HCT116 (cell line): Measurements from ENCODE around the gene DAPK2. TPM values are rescaled to one million over a fixed set of nuclear protein-coding genes. Genes with fewer than 3 reads are reported as not detected.

Source experiments
- ATAC-seq: fragments of 200-7000 bp; cut with Tn5 transposase; 2 replicates; pipeline ENCODE4 v1.9.1; 2020; ENCODE audit warnings: mild to moderate bottlenecking, moderate library complexity
- BruUV-seq: library from RNA; stranded (reverse); fragments of 400-500 nt; replicated peaks from 2 replicates; lab custom pipeline; 2021; lab: Mats Ljungman, UMichigan
- CTCF ChIA-PET: fragments of 300-600 bp; sonication (Branson Sonifier 250); formaldehyde crosslinking; loops from one replicate; lab custom pipeline; 2021; ENCODE audit warnings: antibody characterized with exemption; lab: Charles Lee
- POLR2A ChIA-PET: fragments of 300-600, 350-600 bp; sonication (Branson Sonifier 250); formaldehyde crosslinking; loops from one replicate; lab custom pipeline; 2021; ENCODE audit warnings: antibody characterized with exemption; lab: Charles Lee
- RAD21 ChIA-PET, 2 experiments: fragments of 300-600 bp; sonication (Branson Sonifier 250); formaldehyde crosslinking; loops; one replicate each; lab custom pipeline; 2023; ENCODE audit warnings: low total read pairs in 2 of 2; ENCODE audit not compliant: uncharacterized antibody in 2 of 2, unreplicated experiment in 2 of 2, low non-redundant PET in 1 of 2; lab: Charles Lee
- DNase-seq: peaks from one replicate; pipeline ENCODE4 v3.0.0-alpha.2; 2010; ENCODE audit warnings: low read depth, low spot score
- H2AFZ ChIP-seq: fragments of 200-600 bp; shearing (Covaris generic), sonication (generic); 2 replicates; pipeline ENCODE4 v1.6.1; 2017; ENCODE audit warnings: low read depth, mixed run types, mixed read lengths, antibody characterized with exemption, low read length; ENCODE audit not compliant: poor library complexity, severe bottlenecking
- H3K27ac ChIP-seq: 2 replicates; pipeline ENCODE4 v1.5.1; 2012; ENCODE audit warnings: low read depth, low read length
- H3K27me3 ChIP-seq: fragments of 200-600 bp; sonication (generic); 2 replicates; pipeline ENCODE4 v1.6.1; 2016; ENCODE audit warnings: mixed run types, low read length, mixed read lengths; ENCODE audit not compliant: insufficient read depth
- H3K36me3 ChIP-seq, 2 experiments: fragments of 200-500 bp in 1 of 2; fragments of 200-600 bp in 1 of 2; sonication (Bioruptor generic) in 1 of 2; sonication (generic) in 1 of 2; 2 replicates each; pipeline versions ENCODE4 v1.5.1 to v1.6.1; 2014 to 2016; ENCODE audit warnings: low read length in 2 of 2, inconsistent platforms in 1 of 2, mixed read lengths in 1 of 2, mixed run types in 1 of 2; ENCODE audit not compliant: insufficient read depth in 2 of 2, control insufficient read depth in 1 of 2
- H3K4me1 ChIP-seq, 2 experiments: fragments of 200-600 bp in 1 of 2; sonication (generic) in 1 of 2; 2 replicates each; pipeline versions ENCODE4 v1.5.1 to v1.6.1; 2012 to 2017; ENCODE audit warnings: low read length in 2 of 2, inconsistent platforms in 1 of 2, mild to moderate bottlenecking in 1 of 2, mixed read lengths in 1 of 2, mixed run types in 1 of 2, moderate library complexity in 1 of 2; ENCODE audit not compliant: insufficient read depth in 2 of 2, control insufficient read depth in 1 of 2
- H3K4me2 ChIP-seq: fragments of 200-600 bp; sonication (generic); 2 replicates; pipeline ENCODE4 v1.6.1; 2017; ENCODE audit warnings: mixed run types, low read length, mixed read lengths
- H3K4me3 ChIP-seq, 2 experiments: fragments of 200-600 bp in 1 of 2; sonication (generic) in 1 of 2; replicated peaks in 1 of 2; 2 replicates each; pipeline ENCODE4 v1.5.1; 2011 to 2016; ENCODE audit warnings: low read length in 2 of 2, control low read depth in 1 of 2, low read depth in 1 of 2, mild to moderate bottlenecking in 1 of 2, mixed read lengths in 1 of 2, mixed run types in 1 of 2
- H3K79me2 ChIP-seq: fragments of 200-600 bp; sonication (generic); 2 replicates; pipeline ENCODE4 v1.6.1; 2017; ENCODE audit warnings: mild to moderate bottlenecking, mixed run types, low read length, moderate library complexity, mixed read lengths; ENCODE audit not compliant: insufficient read depth
- H3K9ac ChIP-seq: fragments of 200-600 bp; sonication (generic); 2 replicates; pipeline ENCODE4 v1.6.1; 2016; ENCODE audit warnings: low read length, mixed read lengths
- H3K9me2 ChIP-seq: fragments of 200-600 bp; sonication (generic), shearing (Covaris generic); 2 replicates; pipeline ENCODE4 v1.6.1; 2017; ENCODE audit warnings: mixed run types, mild to moderate bottlenecking, moderate library complexity; ENCODE audit not compliant: insufficient read depth
- H3K9me3 ChIP-seq, 2 experiments: fragments of 200-500 bp in 1 of 2; fragments of 200-600 bp in 1 of 2; sonication (Bioruptor generic) in 1 of 2; sonication (generic) in 1 of 2; 2 replicates each; pipeline ENCODE4 v1.6.1; 2014 to 2017; ENCODE audit warnings: low read length in 2 of 2, mixed read lengths in 2 of 2, inconsistent platforms in 1 of 2, low read depth in 1 of 2, mild to moderate bottlenecking in 1 of 2, mixed run types in 1 of 2, moderate library complexity in 1 of 2; ENCODE audit not compliant: control insufficient read depth in 1 of 2, insufficient read depth in 1 of 2
- H4K20me1 ChIP-seq: fragments of 200-600 bp; sonication (generic), shearing (Covaris generic); 2 replicates; pipeline ENCODE4 v1.6.1; 2017; ENCODE audit warnings: mixed run types, mild to moderate bottlenecking, moderate library complexity; ENCODE audit not compliant: insufficient read depth
- CEBPB ChIP-seq: IDR thresholded peaks from 2 replicates; pipeline ENCODE4 v1.6.1; 2012; ENCODE audit warnings: low read depth
- ELF1 ChIP-seq: IDR thresholded peaks from 2 replicates; pipeline ENCODE4 v1.6.1; 2012; ENCODE audit warnings: low read depth, borderline replicate concordance
- EZH2 ChIP-seq: fragments of 200-600 bp; sonication (generic); IDR thresholded peaks from 2 replicates; pipeline ENCODE4 v1.6.1; 2017; ENCODE audit warnings: antibody characterized with exemption, mixed run types
- EZH2phosphoT487 ChIP-seq: fragments of 200-600 bp; IDR thresholded peaks from 2 replicates; pipeline ENCODE4 v1.6.1; 2018; ENCODE audit warnings: antibody characterized with exemption, borderline replicate concordance
- FOSL1 ChIP-seq: IDR thresholded peaks from 2 replicates; pipeline ENCODE4 v1.6.1; 2012; ENCODE audit warnings: low read depth
- JUND ChIP-seq: IDR thresholded peaks from 2 replicates; pipeline ENCODE4 v1.6.1; 2012
- SIN3A ChIP-seq: IDR thresholded peaks from 2 replicates; pipeline ENCODE4 v1.6.1; 2012; ENCODE audit warnings: low read depth
- YY1 ChIP-seq: IDR thresholded peaks from 2 replicates; pipeline ENCODE4 v1.6.1; 2011; ENCODE audit warnings: low read length, low read depth, moderate library complexity, mild to moderate bottlenecking; ENCODE audit not compliant: insufficient replicate concordance; ENCODE audit errors: extremely low read depth
- ZFX ChIP-seq: fragments of 450-650 bp; IDR thresholded peaks from 2 replicates; pipeline ENCODE4 v1.6.1; 2017
- ZNF274 ChIP-seq: fragments of 200-500 bp; sonication (Bioruptor generic); IDR thresholded peaks from 2 replicates; pipeline ENCODE4 v1.6.1; 2014; ENCODE audit warnings: mild to moderate bottlenecking, low read depth, low read length, inconsistent platforms
- intact Hi-C: fragments of 100-400 bp; cut with micrococcal nuclease; formaldehyde crosslinking; loops from 2 replicates; pipeline ENCODE4 v1.10.0; 2022
- total RNA-seq: library from RNA; stranded (reverse); gene quantifications from one replicate; pipeline ENCODE4 v1.2.1, GENCODE V29; 2021; ENCODE audit not compliant: unreplicated experiment
- TF ChIP-seq, protein P1 (sequence below): IDR thresholded peaks from 2 replicates; pipeline ENCODE4 v1.6.1; 2012
- TF ChIP-seq, protein P2 (sequence below): IDR thresholded peaks from 2 replicates; pipeline ENCODE4 v1.6.1; 2012

DAPK2 gene
- total RNA-seq, 1 experiment from 2014 or later: 4.8 TPM

DNA sequence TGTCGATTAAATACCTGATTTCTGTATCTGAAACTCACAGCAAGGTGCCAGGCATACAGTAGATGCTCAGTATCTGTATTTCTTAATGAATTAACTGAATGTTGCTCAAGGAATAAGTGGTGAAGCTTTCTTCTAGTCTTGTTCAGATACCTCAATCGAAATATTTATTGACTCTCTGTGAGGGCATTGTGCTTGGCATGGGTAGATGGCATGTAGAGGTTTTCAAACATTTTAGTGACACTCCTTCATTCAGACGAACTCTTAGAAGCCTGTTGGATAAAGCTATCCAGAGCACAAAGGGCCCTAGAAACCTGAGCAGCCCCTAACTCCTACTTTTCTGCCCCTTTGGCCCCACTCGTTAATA, 49.1 kb upstream of the DAPK2 start:
- peak overlapping the region; percentile 85 to 96 for H3K4me3 ChIP-seq
- H3K4me2 ChIP-seq: peak overlapping the region; percentile 76
- peaks cover 25 to 37% of the 10 kb centered on the region in 2 experiments for H3K4me1 ChIP-seq
- peak overlapping the region; percentile 65 for H3K27ac ChIP-seq
- intact Hi-C loops: loop anchor here (5.0 kb wide), 1 partner anchor 57 kb away; the partner anchor contains the start of gene SNX22
- ChIA-PET RAD21 (no interaction called here), POLR2A (no interaction called here), CTCF (no interaction called here)
- no TSS peak for BruUV-seq
- H3K79me2 ChIP-seq: peaks cover 77% of the 10 kb centered on the region
- H4K20me1 ChIP-seq: no peaks in the 10 kb centered on the region
- no peak overlapping the region for H2AFZ ChIP-seq
- no peaks in the 10 kb centered on the region for H3K9me3 ChIP-seq
- DNase-seq (no peak), ATAC-seq (no peak)
- no peak for TF ChIP-seq SIN3A
- no peak for TF ChIP-seq ZNF274
- TF ChIP-seq FOSL1: no peak
- TF ChIP-seq CEBPB: no peak
- no peak for TF ChIP-seq ZFX
- no peak for TF ChIP-seq EZH2phosphoT487
- no peak for TF ChIP-seq ELF1
- TF ChIP-seq, protein P1, sequence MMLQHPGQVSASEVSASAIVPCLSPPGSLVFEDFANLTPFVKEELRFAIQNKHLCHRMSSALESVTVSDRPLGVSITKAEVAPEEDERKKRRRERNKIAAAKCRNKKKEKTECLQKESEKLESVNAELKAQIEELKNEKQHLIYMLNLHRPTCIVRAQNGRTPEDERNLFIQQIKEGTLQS: no peak
- TF ChIP-seq JUND: no peak
- no peak for TF ChIP-seq YY1
- TF ChIP-seq EZH2: no peak
- TF ChIP-seq, protein P2, sequence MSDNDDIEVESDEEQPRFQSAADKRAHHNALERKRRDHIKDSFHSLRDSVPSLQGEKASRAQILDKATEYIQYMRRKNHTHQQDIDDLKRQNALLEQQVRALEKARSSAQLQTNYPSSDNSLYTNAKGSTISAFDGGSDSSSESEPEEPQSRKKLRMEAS: no peak
- no peaks in the 10 kb centered on the region for H3K36me3 ChIP-seq
- peak overlapping the region; percentile 77 for H3K9ac ChIP-seq
- no peaks in the 10 kb centered on the region for H3K27me3 ChIP-seq
- H3K9me2 ChIP-seq: no peaks in the 10 kb centered on the region
